Putamen (tissue), 1 donor: ENCODE results near the gene PRKCH.
"Not testable (repeated sequence)": the region's sequence is repeated elsewhere in the genome, so short reads cannot be mapped to it uniquely, and the experiment has no call there.

ENCODE experiments used
- DNase-seq: peaks from one replicate; pipeline ENCODE4 v3.0.0-alpha.2; 2016; ENCODE audit warnings: low spot score

PRKCH gene

GRCh38 chr14:61308701-61309100 lies 12.7 kb upstream of the PRKCH start:
- not testable (repeated sequence) for DNase-seq

GRCh38 chr14:61315313-61315712 lies 6.1 kb upstream of the PRKCH start:
- no peak for DNase-seq

GRCh38 chr14:61319086-61319485 lies 2.3 kb upstream of the PRKCH start:
- DNase-seq, result no peak

- DNase-seq, result no peak
Measured at GRCh38 chr14:61319706-61320105, 1.7 kb upstream of the PRKCH start.

- not testable (repeated sequence) for DNase-seq
Measured at GRCh38 chr14:61320170-61320569, 1.2 kb upstream of the PRKCH start.

GRCh38 chr14:61320806-61321384 lies 484 bp upstream of the PRKCH start:
- no peak for DNase-seq

- no peak for DNase-seq
Measured at GRCh38 chr14:61322011-61322798, 826 bp downstream of the PRKCH start.

GRCh38 chr14:61322799-61323290 lies 1.5 kb downstream of the PRKCH start:
- DNase-seq, result no peak

GRCh38 chr14:61323970-61324369 lies 2.6 kb downstream of the PRKCH start:
- DNase-seq, result no peak

GRCh38 chr14:61325166-61325565 lies 3.8 kb downstream of the PRKCH start:
- DNase-seq, result no peak

- DNase-seq, result no peak
Measured at GRCh38 chr14:61326146-61326545, 4.8 kb downstream of the PRKCH start.

- peak; percentile 28 for DNase-seq
Measured at GRCh38 chr14:61326847-61327246, 5.5 kb downstream of the PRKCH start.

GRCh38 chr14:61328626-61329262 lies 7.4 kb downstream of the PRKCH start:
- no peak for DNase-seq

GRCh38 chr14:61329478-61330051 lies 8.2 kb downstream of the PRKCH start:
- no peak for DNase-seq

GRCh38 chr14:61330511-61330910 lies 9.1 kb downstream of the PRKCH start:
- no peak for DNase-seq

- no peak for DNase-seq
Measured at GRCh38 chr14:61331992-61332657, 10.7 kb downstream of the PRKCH start.

GRCh38 chr14:61332658-61333029 lies 11.3 kb downstream of the PRKCH start:
- DNase-seq, result no peak

- DNase-seq, result no peak
Measured at GRCh38 chr14:61333087-61333486, 11.7 kb downstream of the PRKCH start.

GRCh38 chr14:61334197-61334701 lies 12.9 kb downstream of the PRKCH start:
- DNase-seq, result no peak

- no peak for DNase-seq
Measured at GRCh38 chr14:61335049-61335448, 13.7 kb downstream of the PRKCH start.

- no peak for DNase-seq
Measured at GRCh38 chr14:61335671-61336275, 14.4 kb downstream of the PRKCH start.

- DNase-seq, result no peak
Measured at GRCh38 chr14:61337893-61338292, 16.5 kb downstream of the PRKCH start.
